GM12892 (cell line): ENCODE measurements around the gene BLMH.

Source experiments
- POLR2A ChIP-seq: IDR thresholded peaks from 2 replicates; pipeline ENCODE4 v1.6.1; 2011; ENCODE audit warnings: low read depth, low read length, control low read depth
- POLR2AphosphoS5 ChIP-seq: IDR thresholded peaks from 2 replicates; pipeline ENCODE4 v1.6.1; 2011; ENCODE audit warnings: low read depth, low read length, control low read depth
- TAF1 ChIP-seq: IDR thresholded peaks from 2 replicates; pipeline ENCODE4 v1.6.1; 2011; ENCODE audit warnings: low read depth, mild to moderate bottlenecking, control low read depth, low read length, borderline replicate concordance

DNA sequence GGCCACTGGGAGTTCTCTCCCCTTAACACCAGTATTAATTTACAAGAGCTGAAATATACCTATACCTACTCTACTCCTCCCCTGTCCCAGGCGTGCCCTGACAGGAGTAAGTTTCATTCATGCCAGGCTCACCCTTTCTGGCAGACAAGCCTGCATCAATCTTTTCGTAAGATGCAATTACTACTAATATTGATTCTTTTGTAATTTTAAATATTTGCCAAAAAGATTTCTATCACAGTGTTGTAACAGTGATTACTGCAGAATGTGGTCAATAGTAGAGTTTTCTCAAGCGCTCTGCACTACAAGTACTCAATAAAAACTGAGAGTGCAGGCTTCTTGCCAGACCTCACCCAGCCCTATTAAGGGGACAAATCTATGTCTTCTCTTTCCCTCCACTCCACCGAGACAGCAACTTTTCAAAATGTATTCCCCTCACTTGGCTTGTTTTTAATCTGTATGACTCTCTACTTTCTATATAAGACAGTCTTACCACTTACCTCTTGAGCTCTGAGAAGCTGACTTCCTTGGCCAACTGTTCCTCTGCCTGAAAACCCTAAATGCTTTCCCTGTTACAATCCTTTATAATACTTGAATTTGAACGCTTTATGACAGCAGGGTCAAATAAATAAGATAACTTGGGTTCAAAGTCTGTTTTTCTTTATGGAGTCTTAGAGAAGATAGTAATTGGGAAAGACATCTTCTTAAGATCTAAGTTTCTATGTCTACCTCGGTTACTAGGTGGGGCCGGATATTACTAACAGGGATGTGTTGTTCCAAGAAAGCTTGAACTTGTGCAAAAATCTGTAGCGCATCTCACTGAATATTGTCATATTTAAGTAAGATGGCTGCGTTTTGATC is 42.0 kb upstream of the BLMH start, which contains the start of gene TMIGD1:
- TF ChIP-seq POLR2AphosphoS5 (no peak), POLR2A (no peak), TAF1 (no peak)
